HG02840 (cell line): ENCODE measurements around the gene EGFLAM.

Experiments
- ATAC-seq: cut with Tn5 transposase; IDR thresholded peaks from one replicate; pipeline ENCODE4 v1.9.1; 2021; ENCODE audit warnings: mild to moderate bottlenecking, moderate library complexity, moderate number of reproducible peaks; ENCODE audit not compliant: unreplicated experiment, low FRiP score

EGFLAM gene

DNA sequence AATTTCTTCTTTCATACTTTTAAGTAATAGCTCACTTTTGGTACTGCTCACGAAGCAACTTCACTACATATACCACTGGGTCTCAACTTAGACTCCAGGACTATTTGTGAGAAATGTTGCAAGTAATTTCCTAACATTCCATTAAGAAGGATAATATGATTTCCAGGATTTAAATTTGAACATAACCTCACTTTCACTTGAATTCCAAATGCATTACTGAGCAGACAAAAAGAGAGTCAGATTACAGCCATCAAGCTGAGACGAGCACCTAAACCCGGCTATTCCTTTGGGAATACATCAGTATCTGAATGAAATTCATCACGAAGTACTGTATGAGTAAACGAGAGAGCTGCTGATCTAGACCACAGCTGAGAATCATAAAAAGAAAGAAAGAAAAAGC is 250.8 kb downstream of the EGFLAM start:
- no peak for ATAC-seq
